Measurements from ENCODE around the gene BCO2.

Gene BCO2

GRCh38 chr11:112216561-112217105 lies 41.3 kb downstream of the BCO2 start:
- DNase-seq = no peak

GRCh38 chr11:112219476-112220232 lies 44.3 kb downstream of the BCO2 start:
- peak in 11 of 14 donors; percentile 5 to 54 (median 16) for DNase-seq

GRCh38 chr11:112221274-112221835 lies 46.0 kb downstream of the BCO2 start:
- no peak for DNase-seq

GRCh38 chr11:112222303-112222702 lies 47.0 kb downstream of the BCO2 start:
- DNase-seq = no peak

GRCh38 chr11:112223121-112223520 lies 47.8 kb downstream of the BCO2 start:
- DNase-seq = no peak

GRCh38 chr11:112223754-112224532 lies 48.6 kb downstream of the BCO2 start:
- no peak for DNase-seq

- no peak for DNase-seq
Measured at GRCh38 chr11:112225753-112226061, 50.4 kb downstream of the BCO2 start.

- peak; percentile 44 to 98 (median 90) for DNase-seq
Measured at GRCh38 chr11:112226062-112226830, 50.9 kb downstream of the BCO2 start, which contains the start of gene PTS. PTS (plus strand) TSS chr11:112226428; CDS start chr11:112226444, 16 bp downstream.

GRCh38 chr11:112226831-112227401 lies 51.6 kb downstream of the BCO2 start:
- DNase-seq = peak in 7 of 14 donors; percentile 16 to 75 (median 34)

GRCh38 chr11:112227471-112227870 lies 52.2 kb downstream of the BCO2 start:
- peak in 1 of 14 donors; percentile 57 for DNase-seq

- DNase-seq = no peak
Measured at GRCh38 chr11:112228706-112229105, 53.4 kb downstream of the BCO2 start.

GRCh38 chr11:112229159-112229558 lies 53.8 kb downstream of the BCO2 start:
- no peak for DNase-seq

GRCh38 chr11:112229746-112230433 lies 54.6 kb downstream of the BCO2 start:
- no peak for DNase-seq

- no peak for DNase-seq
Measured at GRCh38 chr11:112231952-112232351, 56.6 kb downstream of the BCO2 start.

GRCh38 chr11:112235750-112236390 lies 60.6 kb downstream of the BCO2 start:
- DNase-seq = no peak

GRCh38 chr11:112237451-112237850 lies 62.1 kb downstream of the BCO2 start:
- DNase-seq = no peak

- DNase-seq = no peak
Measured at GRCh38 chr11:112238041-112238440, 62.7 kb downstream of the BCO2 start.

GRCh38 chr11:112241486-112241885 lies 66.2 kb downstream of the BCO2 start:
- DNase-seq = no peak

GRCh38 chr11:112247201-112247600 lies 71.9 kb downstream of the BCO2 start:
- no peak for DNase-seq

GRCh38 chr11:112248201-112248600 lies 72.9 kb downstream of the BCO2 start:
- DNase-seq = no peak
